ENCODE data around the gene PALLD.

Gene PALLD

GRCh38 chr4:168707205-168707604 lies 210.4 kb downstream of the PALLD start:
- Mint-ChIP-seq H3K27me3 (no peaks in the 10 kb centered on the region), H3K36me3 (peaks cover 0 to 2% of the 10 kb centered on the region in 2 donors), H3K27ac (no peak overlapping the region), H3K4me3 (no peak overlapping the region), H3K4me1 (peaks cover 15 to 20% of the 10 kb centered on the region in 2 donors), H3K9me3 (peaks cover 0 to under 1% of the 10 kb centered on the region in 2 donors)
- DNase-seq (no peak), ATAC-seq (replicated peaks) (no peak)

GRCh38 chr4:168708108-168708507 lies 211.3 kb downstream of the PALLD start:
- peaks cover 0 to 4% of the 10 kb centered on the region in 2 donors for H3K36me3 Mint-ChIP-seq
- peaks cover 17 to 27% of the 10 kb centered on the region in 2 donors for H3K4me1 Mint-ChIP-seq
- H3K9me3 Mint-ChIP-seq = peaks cover 0 to 2% of the 10 kb centered on the region in 2 donors
- H3K27ac Mint-ChIP-seq = no peak overlapping the region
- DNase-seq (no peak), ATAC-seq (replicated peaks) (no peak)
- no peak overlapping the region for H3K4me3 Mint-ChIP-seq
- H3K27me3 Mint-ChIP-seq = no peaks in the 10 kb centered on the region

GRCh38 chr4:168710353-168710946 lies 213.6 kb downstream of the PALLD start:
- peak overlapping the region; percentile 21 for H3K27ac Mint-ChIP-seq
- no peak for DNase-seq
- no peaks in the 10 kb centered on the region for H3K27me3 Mint-ChIP-seq
- peaks cover 19 to 45% of the 10 kb centered on the region in 2 donors for H3K4me1 Mint-ChIP-seq
- H3K36me3 Mint-ChIP-seq = peaks cover 0 to 4% of the 10 kb centered on the region in 2 donors
- peak; percentile 38 to 41 for ATAC-seq (replicated peaks)
- H3K9me3 Mint-ChIP-seq = peaks cover 0 to 2% of the 10 kb centered on the region in 2 donors
- H3K4me3 Mint-ChIP-seq = no peak overlapping the region

GRCh38 chr4:168711197-168712140 lies 214.6 kb downstream of the PALLD start:
- H3K4me1 Mint-ChIP-seq = peaks cover 25 to 55% of the 10 kb centered on the region in 2 donors
- H3K27ac Mint-ChIP-seq = peak overlapping the region; percentile 86
- peaks cover 0 to 6% of the 10 kb centered on the region in 2 donors for H3K36me3 Mint-ChIP-seq
- H3K4me3 Mint-ChIP-seq = peak overlapping the region; percentile 49 to 70
- peak; percentile 70 to 78 for ATAC-seq (replicated peaks)
- H3K27me3 Mint-ChIP-seq = no peaks in the 10 kb centered on the region
- DNase-seq = no peak
- peaks cover 0 to 3% of the 10 kb centered on the region in 2 donors for H3K9me3 Mint-ChIP-seq

- DNase-seq = no peak
- Mint-ChIP-seq H3K27ac (peak overlapping the region; percentile 86), H3K4me3 (peak overlapping the region; percentile 49 to 70), H3K9me3 (peaks cover 0 to 3% of the 10 kb centered on the region in 2 donors), H3K36me3 (peaks cover 0 to 6% of the 10 kb centered on the region in 2 donors), H3K4me1 (peaks cover 30 to 65% of the 10 kb centered on the region in 2 donors), H3K27me3 (no peaks in the 10 kb centered on the region)
- ATAC-seq (replicated peaks) = peak; percentile 38 to 45
These were observed 215.6 kb downstream of the PALLD start for GRCh38 chr4:168712316-168712890.

GRCh38 chr4:168713253-168713652 lies 216.4 kb downstream of the PALLD start:
- ATAC-seq (replicated peaks) (no peak), DNase-seq (no peak)
- Mint-ChIP-seq H3K27me3 (no peaks in the 10 kb centered on the region), H3K9me3 (peaks cover 0 to 3% of the 10 kb centered on the region in 2 donors), H3K36me3 (peaks cover 0 to 6% of the 10 kb centered on the region in 2 donors), H3K27ac (no peak overlapping the region), H3K4me1 (peaks cover 30 to 72% of the 10 kb centered on the region in 2 donors), H3K4me3 (no peak overlapping the region)

GRCh38 chr4:168715896-168716295 lies 219.0 kb downstream of the PALLD start:
- Mint-ChIP-seq H3K36me3 (peaks cover 0 to 6% of the 10 kb centered on the region in 2 donors), H3K27ac (peak overlapping the region; percentile 62)
- peak; percentile 14 to 21 for ATAC-seq (replicated peaks)

GRCh38 chr4:168716406-168717129 lies 219.7 kb downstream of the PALLD start:
- Mint-ChIP-seq H3K27me3 (peaks cover 0 to 4% of the 10 kb centered on the region in 2 donors), H3K27ac (no peak overlapping the region), H3K4me1 (peaks cover 22 to 59% of the 10 kb centered on the region in 2 donors), H3K4me3 (no peak overlapping the region), H3K36me3 (peaks cover 0 to 6% of the 10 kb centered on the region in 2 donors), H3K9me3 (peaks cover 4 to 7% of the 10 kb centered on the region in 2 donors)
- DNase-seq = no peak
- no peak for ATAC-seq (replicated peaks)

More at GRCh38 chr4:168715896-168716295, 219.0 kb downstream of the PALLD start:
- H3K4me1 Mint-ChIP-seq = peaks cover 28 to 65% of the 10 kb centered on the region in 2 donors
- peaks cover 4 to 7% of the 10 kb centered on the region in 2 donors for H3K9me3 Mint-ChIP-seq
- peaks cover 0 to 4% of the 10 kb centered on the region in 2 donors for H3K27me3 Mint-ChIP-seq
- H3K4me3 Mint-ChIP-seq = no peak overlapping the region
- DNase-seq = no peak

- Mint-ChIP-seq H3K9me3 (peaks cover 4 to 7% of the 10 kb centered on the region in 2 donors), H3K4me3 (no peak overlapping the region), H3K4me1 (peaks cover 20 to 60% of the 10 kb centered on the region in 2 donors), H3K27me3 (peaks cover 0 to 4% of the 10 kb centered on the region in 2 donors), H3K27ac (peak overlapping the region; percentile 11), H3K36me3 (peaks cover 0 to 2% of the 10 kb centered on the region in 2 donors)
- ATAC-seq (replicated peaks) (no peak), DNase-seq (no peak)
These were observed 221.0 kb downstream of the PALLD start for GRCh38 chr4:168717847-168718246.

- H3K27me3 Mint-ChIP-seq = peaks cover 0 to 4% of the 10 kb centered on the region in 2 donors
- no peak overlapping the region for H3K4me3 Mint-ChIP-seq
- no peak for ATAC-seq (replicated peaks)
- peaks cover 4 to 9% of the 10 kb centered on the region in 2 donors for H3K9me3 Mint-ChIP-seq
- H3K36me3 Mint-ChIP-seq = peaks cover under 1 to 4% of the 10 kb centered on the region in 2 donors
- H3K4me1 Mint-ChIP-seq = peaks cover 26 to 62% of the 10 kb centered on the region in 2 donors
- H3K27ac Mint-ChIP-seq = no peak overlapping the region
- no peak for DNase-seq
These were observed 222.9 kb downstream of the PALLD start for GRCh38 chr4:168719725-168720124.

- ATAC-seq (replicated peaks) = no peak
- H3K9me3 Mint-ChIP-seq = peaks cover 4 to 11% of the 10 kb centered on the region in 2 donors
- H3K4me1 Mint-ChIP-seq = peaks cover 27 to 62% of the 10 kb centered on the region in 2 donors
- peaks cover 4 to 6% of the 10 kb centered on the region in 2 donors for H3K36me3 Mint-ChIP-seq
- no peak overlapping the region for H3K4me3 Mint-ChIP-seq
- H3K27ac Mint-ChIP-seq = no peak overlapping the region
- no peak for DNase-seq
- H3K27me3 Mint-ChIP-seq = peaks cover 0 to 4% of the 10 kb centered on the region in 2 donors
These were observed 223.6 kb downstream of the PALLD start for GRCh38 chr4:168720396-168720900.

GRCh38 chr4:168722391-168722790 lies 225.5 kb downstream of the PALLD start:
- Mint-ChIP-seq H3K9me3 (peaks cover 14 to 15% of the 10 kb centered on the region in 2 donors), H3K36me3 (peaks cover 6 to 10% of the 10 kb centered on the region in 2 donors), H3K4me3 (peak overlapping the region in 1 of 2 donors; percentile 5), H3K4me1 (peaks cover 18 to 54% of the 10 kb centered on the region in 2 donors), H3K27me3 (peaks cover 0 to 4% of the 10 kb centered on the region in 2 donors), H3K27ac (peak overlapping the region; percentile 76)
- ATAC-seq (replicated peaks) = no peak
- no peak for DNase-seq

GRCh38 chr4:168723020-168723419 lies 226.2 kb downstream of the PALLD start:
- Mint-ChIP-seq H3K4me3 (peak overlapping the region; percentile 61 to 63), H3K27me3 (peaks cover 0 to 4% of the 10 kb centered on the region in 2 donors), H3K27ac (peak overlapping the region; percentile 76), H3K4me1 (peaks cover 18 to 47% of the 10 kb centered on the region in 2 donors), H3K36me3 (peaks cover 6 to 13% of the 10 kb centered on the region in 2 donors), H3K9me3 (peaks cover 14 to 15% of the 10 kb centered on the region in 2 donors)
- DNase-seq (no peak), ATAC-seq (replicated peaks) (peak; percentile 67 to 70)
